Ishikawa (cell line): ENCODE results near the gene UTP25.

Experiments
- CEBPB ChIP-seq: IDR thresholded peaks from 2 replicates; pipeline ENCODE4 v1.6.1; 2012
- CREB1 ChIP-seq: IDR thresholded peaks from 2 replicates; pipeline ENCODE4 v1.6.1; 2012; ENCODE audit warnings: low read depth
- EP300 ChIP-seq: IDR thresholded peaks from 2 replicates; pipeline ENCODE4 v1.6.1; 2012; ENCODE audit warnings: borderline replicate concordance
- YY1 ChIP-seq: IDR thresholded peaks from 2 replicates; pipeline ENCODE4 v1.6.1; 2012; ENCODE audit warnings: low read depth
- TF ChIP-seq, protein P1 (sequence below): IDR thresholded peaks from 2 replicates; pipeline ENCODE4 v1.6.1; 2012
- TF ChIP-seq, protein P2 (sequence below): IDR thresholded peaks from 2 replicates; pipeline ENCODE4 v1.6.1; 2012; ENCODE audit warnings: low read depth, mild to moderate bottlenecking
- TF ChIP-seq, protein P3 (sequence below): IDR thresholded peaks from 2 replicates; pipeline ENCODE4 v1.6.1; 2012

DNA sequence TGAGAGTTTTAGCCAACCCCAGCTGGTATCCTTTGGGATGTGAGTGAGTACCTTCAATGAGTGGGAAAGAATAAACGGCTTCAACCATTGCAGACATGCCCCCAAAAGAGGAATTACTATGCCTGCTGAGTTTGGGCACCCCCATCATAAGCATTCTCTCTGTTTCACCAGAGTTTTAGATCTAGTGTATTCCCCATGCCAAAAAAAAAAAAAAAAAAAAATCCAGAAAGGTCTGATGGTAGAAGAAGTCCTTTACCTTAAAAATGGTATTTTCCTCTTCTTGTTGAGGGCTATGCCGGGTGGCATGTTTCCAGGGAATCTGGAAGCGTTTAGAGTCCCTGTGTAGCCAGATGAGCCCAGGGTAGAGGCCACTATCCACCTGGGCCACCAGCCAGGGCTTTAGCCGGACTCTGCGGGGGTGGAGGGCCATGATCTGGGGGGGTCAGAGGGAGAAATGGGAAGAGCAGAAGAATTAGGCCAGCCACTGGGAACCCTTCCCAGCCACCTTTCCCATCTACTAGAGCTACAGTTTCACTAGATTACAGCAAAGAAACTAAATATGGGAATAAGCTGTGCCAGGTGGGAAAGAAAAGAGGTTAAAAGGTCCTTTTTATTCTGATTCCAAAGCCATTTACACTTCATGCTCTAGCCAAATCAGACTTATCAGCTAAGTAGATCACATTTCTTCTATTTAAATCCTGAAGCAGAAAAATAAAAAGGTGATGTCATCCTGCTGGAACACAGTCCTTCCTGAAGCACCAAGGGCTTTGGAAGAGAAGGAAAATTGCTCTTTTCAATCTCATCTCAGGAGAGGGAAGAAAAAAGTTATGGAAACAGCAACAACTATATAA lies 26.6 kb upstream of the UTP25 start:
- TF ChIP-seq, protein P1, sequence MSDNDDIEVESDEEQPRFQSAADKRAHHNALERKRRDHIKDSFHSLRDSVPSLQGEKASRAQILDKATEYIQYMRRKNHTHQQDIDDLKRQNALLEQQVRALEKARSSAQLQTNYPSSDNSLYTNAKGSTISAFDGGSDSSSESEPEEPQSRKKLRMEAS = no peak
- TF ChIP-seq YY1 = no peak
- no peak for TF ChIP-seq CEBPB
- TF ChIP-seq CREB1 = no peak
- TF ChIP-seq EP300 = no peak
- TF ChIP-seq, protein P2, sequence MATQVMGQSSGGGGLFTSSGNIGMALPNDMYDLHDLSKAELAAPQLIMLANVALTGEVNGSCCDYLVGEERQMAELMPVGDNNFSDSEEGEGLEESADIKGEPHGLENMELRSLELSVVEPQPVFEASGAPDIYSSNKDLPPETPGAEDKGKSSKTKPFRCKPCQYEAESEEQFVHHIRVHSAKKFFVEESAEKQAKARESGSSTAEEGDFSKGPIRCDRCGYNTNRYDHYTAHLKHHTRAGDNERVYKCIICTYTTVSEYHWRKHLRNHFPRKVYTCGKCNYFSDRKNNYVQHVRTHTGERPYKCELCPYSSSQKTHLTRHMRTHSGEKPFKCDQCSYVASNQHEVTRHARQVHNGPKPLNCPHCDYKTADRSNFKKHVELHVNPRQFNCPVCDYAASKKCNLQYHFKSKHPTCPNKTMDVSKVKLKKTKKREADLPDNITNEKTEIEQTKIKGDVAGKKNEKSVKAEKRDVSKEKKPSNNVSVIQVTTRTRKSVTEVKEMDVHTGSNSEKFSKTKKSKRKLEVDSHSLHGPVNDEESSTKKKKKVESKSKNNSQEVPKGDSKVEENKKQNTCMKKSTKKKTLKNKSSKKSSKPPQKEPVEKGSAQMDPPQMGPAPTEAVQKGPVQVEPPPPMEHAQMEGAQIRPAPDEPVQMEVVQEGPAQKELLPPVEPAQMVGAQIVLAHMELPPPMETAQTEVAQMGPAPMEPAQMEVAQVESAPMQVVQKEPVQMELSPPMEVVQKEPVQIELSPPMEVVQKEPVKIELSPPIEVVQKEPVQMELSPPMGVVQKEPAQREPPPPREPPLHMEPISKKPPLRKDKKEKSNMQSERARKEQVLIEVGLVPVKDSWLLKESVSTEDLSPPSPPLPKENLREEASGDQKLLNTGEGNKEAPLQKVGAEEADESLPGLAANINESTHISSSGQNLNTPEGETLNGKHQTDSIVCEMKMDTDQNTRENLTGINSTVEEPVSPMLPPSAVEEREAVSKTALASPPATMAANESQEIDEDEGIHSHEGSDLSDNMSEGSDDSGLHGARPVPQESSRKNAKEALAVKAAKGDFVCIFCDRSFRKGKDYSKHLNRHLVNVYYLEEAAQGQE = no peak
- TF ChIP-seq, protein P3, sequence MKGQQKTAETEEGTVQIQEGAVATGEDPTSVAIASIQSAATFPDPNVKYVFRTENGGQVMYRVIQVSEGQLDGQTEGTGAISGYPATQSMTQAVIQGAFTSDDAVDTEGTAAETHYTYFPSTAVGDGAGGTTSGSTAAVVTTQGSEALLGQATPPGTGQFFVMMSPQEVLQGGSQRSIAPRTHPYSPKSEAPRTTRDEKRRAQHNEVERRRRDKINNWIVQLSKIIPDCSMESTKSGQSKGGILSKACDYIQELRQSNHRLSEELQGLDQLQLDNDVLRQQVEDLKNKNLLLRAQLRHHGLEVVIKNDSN = no peak
